DND-41 (cell line): ENCODE results near the gene LY9.

Experiments used
- ATAC-seq: fragments of 200-7000 bp; cut with Tn5 transposase; 3 replicates; pipeline ENCODE4 v1.9.1; 2021; ENCODE audit warnings: low read depth; ENCODE audit not compliant: insufficient read depth
- DNase-seq: peaks from one replicate; pipeline ENCODE4 v3.0.0-alpha.2; 2020
- H2AFZ ChIP-seq: 2 replicates; pipeline ENCODE4 v1.6.0; 2012; ENCODE audit warnings: low read depth, low read length
- H3K27ac ChIP-seq: 2 replicates; pipeline ENCODE4 v1.5.1; 2012; ENCODE audit warnings: low read length, inconsistent platforms
- H3K27me3 ChIP-seq: fragments of 200-600 bp; sonication (generic); 2 replicates; pipeline ENCODE4 v1.6.0; 2012; ENCODE audit warnings: low read length, mild to moderate bottlenecking, inconsistent platforms; ENCODE audit not compliant: insufficient read depth, poor library complexity
- H3K36me3 ChIP-seq: 2 replicates; pipeline ENCODE4 v1.5.1; 2012; ENCODE audit warnings: low read length, inconsistent platforms; ENCODE audit not compliant: insufficient read depth
- H3K4me1 ChIP-seq: 2 replicates; pipeline ENCODE4 v1.5.1; 2012; ENCODE audit warnings: mild to moderate bottlenecking, low read length; ENCODE audit not compliant: insufficient read depth
- H3K4me2 ChIP-seq: 2 replicates; pipeline ENCODE4 v1.6.0; 2012; ENCODE audit warnings: mild to moderate bottlenecking, moderate library complexity, low read length, inconsistent platforms; ENCODE audit not compliant: insufficient read depth
- H3K4me3 ChIP-seq, 2 experiments: fragments of 200-600 bp in 1 of 2; shearing (Covaris generic) in 1 of 2; 2 replicates each; pipeline ENCODE4 v1.5.1; 2012 to 2016; ENCODE audit warnings: inconsistent platforms in 2 of 2, low read length in 2 of 2, mild to moderate bottlenecking in 2 of 2, low read depth in 1 of 2, moderate library complexity in 1 of 2
- H3K79me2 ChIP-seq: 2 replicates; pipeline ENCODE4 v1.6.0; 2012; ENCODE audit warnings: low read length, inconsistent platforms; ENCODE audit not compliant: insufficient read depth
- H3K9ac ChIP-seq: 2 replicates; pipeline ENCODE4 v1.6.0; 2012; ENCODE audit warnings: low read depth, mild to moderate bottlenecking, inconsistent platforms, low read length, moderate library complexity
- H3K9me3 ChIP-seq: 2 replicates; pipeline ENCODE4 v1.5.1; 2012; ENCODE audit warnings: low read length, moderate library complexity, mild to moderate bottlenecking, inconsistent platforms; ENCODE audit not compliant: insufficient read depth, severe bottlenecking
- H4K20me1 ChIP-seq: 2 replicates; pipeline ENCODE4 v1.6.0; 2012; ENCODE audit warnings: low read length; ENCODE audit not compliant: insufficient read depth
- EZH2 ChIP-seq: IDR thresholded peaks from 3 replicates; pipeline ENCODE4 v1.6.1; 2012; ENCODE audit warnings: borderline replicate concordance, low read depth, mild to moderate bottlenecking, moderate library complexity, low read length, inconsistent platforms; ENCODE audit not compliant: severe bottlenecking
- TF ChIP-seq, protein P1 (sequence below): IDR thresholded peaks from 2 replicates; pipeline ENCODE4 v1.5.1; 2012; ENCODE audit warnings: borderline replicate concordance, low read length, moderate library complexity, mild to moderate bottlenecking; ENCODE audit not compliant: poor library complexity, severe bottlenecking; ENCODE audit errors: extremely low read depth

The LY9 gene

DNA sequence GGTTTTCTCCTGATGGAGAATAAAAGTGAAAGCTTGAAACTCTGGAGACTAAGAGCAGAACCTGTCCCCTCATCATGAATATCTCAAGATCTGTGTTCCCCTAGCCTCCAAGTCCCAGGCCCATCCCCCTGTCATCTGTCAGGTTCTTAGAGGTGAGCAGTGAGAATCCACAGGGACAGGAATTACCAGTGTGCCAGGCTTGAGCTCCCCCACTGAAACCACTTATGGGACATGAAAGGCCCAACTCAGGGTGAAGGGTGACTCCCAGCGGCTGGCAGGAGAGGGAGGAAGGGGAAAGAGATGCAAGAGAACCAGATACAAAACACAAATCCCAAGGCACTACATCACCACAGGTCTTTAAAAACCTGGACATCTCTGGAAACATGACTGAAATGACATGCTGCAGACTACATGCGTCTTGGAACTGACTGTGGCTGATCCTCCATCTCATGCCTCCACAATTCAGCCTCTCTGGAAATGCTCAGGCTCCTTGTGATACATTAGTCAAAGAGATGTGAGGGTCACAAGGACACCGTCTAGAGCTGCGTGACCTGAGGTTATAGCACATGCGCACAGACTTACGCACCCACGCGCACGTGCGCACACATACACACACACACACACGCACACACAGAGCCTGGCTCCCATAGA lies 6.8 kb upstream of the LY9 start:
- no peaks in the 10 kb centered on the region for H3K4me1 ChIP-seq
- no peak overlapping the region for H2AFZ ChIP-seq
- no peaks in the 10 kb centered on the region for H3K36me3 ChIP-seq
- no peaks in the 10 kb centered on the region for H3K27me3 ChIP-seq
- H3K79me2 ChIP-seq: no peaks in the 10 kb centered on the region
- H3K9ac ChIP-seq: no peak overlapping the region
- no peak for TF ChIP-seq EZH2
- TF ChIP-seq, protein P1, sequence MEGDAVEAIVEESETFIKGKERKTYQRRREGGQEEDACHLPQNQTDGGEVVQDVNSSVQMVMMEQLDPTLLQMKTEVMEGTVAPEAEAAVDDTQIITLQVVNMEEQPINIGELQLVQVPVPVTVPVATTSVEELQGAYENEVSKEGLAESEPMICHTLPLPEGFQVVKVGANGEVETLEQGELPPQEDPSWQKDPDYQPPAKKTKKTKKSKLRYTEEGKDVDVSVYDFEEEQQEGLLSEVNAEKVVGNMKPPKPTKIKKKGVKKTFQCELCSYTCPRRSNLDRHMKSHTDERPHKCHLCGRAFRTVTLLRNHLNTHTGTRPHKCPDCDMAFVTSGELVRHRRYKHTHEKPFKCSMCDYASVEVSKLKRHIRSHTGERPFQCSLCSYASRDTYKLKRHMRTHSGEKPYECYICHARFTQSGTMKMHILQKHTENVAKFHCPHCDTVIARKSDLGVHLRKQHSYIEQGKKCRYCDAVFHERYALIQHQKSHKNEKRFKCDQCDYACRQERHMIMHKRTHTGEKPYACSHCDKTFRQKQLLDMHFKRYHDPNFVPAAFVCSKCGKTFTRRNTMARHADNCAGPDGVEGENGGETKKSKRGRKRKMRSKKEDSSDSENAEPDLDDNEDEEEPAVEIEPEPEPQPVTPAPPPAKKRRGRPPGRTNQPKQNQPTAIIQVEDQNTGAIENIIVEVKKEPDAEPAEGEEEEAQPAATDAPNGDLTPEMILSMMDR: no peak
- no peak overlapping the region for H3K4me2 ChIP-seq
- no peaks in the 10 kb centered on the region for H3K9me3 ChIP-seq
- ATAC-seq: no peak
- no peak overlapping the region for H3K4me3 ChIP-seq
- no peaks in the 10 kb centered on the region for H4K20me1 ChIP-seq
- DNase-seq: no peak
- H3K27ac ChIP-seq: no peak overlapping the region

DNA sequence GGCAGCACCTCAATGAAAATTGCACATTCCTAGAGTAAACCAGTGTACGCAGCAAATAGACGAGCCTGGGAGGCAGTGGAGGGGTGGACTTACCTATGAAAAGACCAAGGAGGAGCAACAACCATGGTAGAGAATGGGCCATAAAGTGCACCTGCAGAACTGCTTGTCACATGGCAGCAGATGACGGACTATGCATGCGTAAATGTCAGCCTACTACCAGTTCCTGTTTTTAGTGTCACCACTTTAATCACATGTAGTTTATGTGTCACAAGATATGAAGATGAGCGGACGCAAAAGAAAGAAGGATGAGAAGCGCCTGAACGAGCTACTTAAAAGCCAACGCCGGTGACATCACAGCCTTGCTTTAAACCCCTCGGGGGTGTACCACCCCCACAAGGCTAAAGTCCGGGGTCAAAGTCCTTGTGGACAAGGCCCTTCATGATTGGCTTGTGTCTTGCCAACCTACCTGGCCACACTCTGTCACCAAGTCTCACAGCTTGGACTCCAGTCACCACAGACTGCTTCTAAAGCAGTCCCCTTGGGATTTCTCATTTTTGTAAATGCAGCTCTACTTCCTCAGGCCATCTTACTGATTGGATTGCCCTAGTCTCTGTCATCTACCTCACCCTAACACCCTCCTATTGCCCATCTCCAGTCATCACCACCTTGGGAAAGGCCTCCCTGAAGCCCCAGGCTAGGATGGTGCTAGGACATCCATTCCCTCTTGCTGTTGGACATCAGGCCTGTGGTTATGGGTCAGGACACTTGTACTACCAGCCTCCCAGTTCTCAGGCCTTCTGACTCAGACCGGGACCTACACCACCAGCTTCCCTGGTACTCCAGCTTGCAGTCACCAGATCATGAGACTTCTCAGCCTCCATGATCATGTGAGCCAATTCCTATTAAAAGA lies 6.0 kb upstream of the LY9 start:
- H3K4me3 ChIP-seq: no peak overlapping the region
- no peaks in the 10 kb centered on the region for H3K79me2 ChIP-seq
- TF ChIP-seq, protein P1: no peak
- no peak for TF ChIP-seq EZH2
- H3K36me3 ChIP-seq: no peaks in the 10 kb centered on the region
- no peak overlapping the region for H3K9ac ChIP-seq
- no peaks in the 10 kb centered on the region for H3K4me1 ChIP-seq
- H3K4me2 ChIP-seq: no peak overlapping the region
- ATAC-seq (no peak), DNase-seq (no peak)
- no peak overlapping the region for H2AFZ ChIP-seq
- no peaks in the 10 kb centered on the region for H3K27me3 ChIP-seq
- H3K27ac ChIP-seq: no peak overlapping the region
- no peaks in the 10 kb centered on the region for H4K20me1 ChIP-seq
- no peaks in the 10 kb centered on the region for H3K9me3 ChIP-seq

DNA sequence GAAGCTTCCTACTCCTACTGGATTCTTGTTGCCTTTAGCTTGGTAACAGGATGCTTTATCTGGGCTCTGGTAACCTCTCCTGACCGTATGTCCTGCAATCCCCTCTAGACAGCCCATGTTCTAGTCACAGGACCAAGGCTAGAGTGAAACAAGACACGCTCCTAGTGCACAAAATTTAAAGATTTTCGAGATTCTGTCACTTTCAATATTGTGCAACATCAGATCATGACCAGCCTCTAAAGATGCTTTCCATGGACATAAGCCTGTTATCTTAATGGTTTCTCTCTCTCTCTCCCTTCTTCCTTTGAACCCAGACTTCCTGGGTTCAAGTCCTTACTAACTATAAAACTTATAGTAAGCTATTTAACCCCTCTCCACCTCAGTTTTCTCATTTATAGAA lies 1.6 kb upstream of the LY9 start:
- DNase-seq: no peak
- ATAC-seq: no peak
- H3K4me3 ChIP-seq: no peak overlapping the region
- no peaks in the 10 kb centered on the region for H3K36me3 ChIP-seq
- H3K9ac ChIP-seq: no peak overlapping the region
- peaks cover 41% of the 10 kb centered on the region for H3K4me1 ChIP-seq
- H3K79me2 ChIP-seq: no peaks in the 10 kb centered on the region
- no peaks in the 10 kb centered on the region for H4K20me1 ChIP-seq
- TF ChIP-seq, protein P1: no peak
- no peak for TF ChIP-seq EZH2
- no peak overlapping the region for H3K4me2 ChIP-seq
- no peaks in the 10 kb centered on the region for H3K9me3 ChIP-seq
- no peaks in the 10 kb centered on the region for H3K27me3 ChIP-seq
- no peak overlapping the region for H3K27ac ChIP-seq
- no peak overlapping the region for H2AFZ ChIP-seq
